DMS53 treated with DMSO at 0.1 percent for 48 hours (cell line): ENCODE measurements around the gene SIL1.

ENCODE experiments used
- DNase-seq: peaks from one replicate; lab custom pipeline; 2025; ENCODE audit not compliant: unreplicated experiment; lab: John Stamatoyannopoulos, UW

Gene SIL1

GRCh38 chr5:139146809-139147482, 51.2 kb downstream of the SIL1 start:
- peak; percentile 92 for DNase-seq

- DNase-seq = no peak
Measured at GRCh38 chr5:139141446-139142204, 56.5 kb downstream of the SIL1 start.

- DNase-seq = no peak
Measured at GRCh38 chr5:139140591-139141071, 57.5 kb downstream of the SIL1 start.

- DNase-seq = peak; percentile 95
Measured at GRCh38 chr5:139138809-139139208, 59.4 kb downstream of the SIL1 start.

GRCh38 chr5:139138109-139138508, 60.1 kb downstream of the SIL1 start:
- no peak for DNase-seq

- DNase-seq = peak; percentile 46
Measured at GRCh38 chr5:139137697-139138096, 60.5 kb downstream of the SIL1 start.

GRCh38 chr5:139134906-139135305, 63.3 kb downstream of the SIL1 start:
- peak; percentile 47 for DNase-seq

- DNase-seq = peak; percentile 41
Measured at GRCh38 chr5:139133282-139133681, 64.9 kb downstream of the SIL1 start.

- no peak for DNase-seq
Measured at GRCh38 chr5:139132515-139132914, 65.7 kb downstream of the SIL1 start.

- DNase-seq = no peak
Measured at GRCh38 chr5:139131921-139132432, 66.2 kb downstream of the SIL1 start.

- DNase-seq = no peak
Measured at GRCh38 chr5:139131465-139131864, 66.7 kb downstream of the SIL1 start.

- DNase-seq = no peak
Measured at GRCh38 chr5:139131062-139131461, 67.1 kb downstream of the SIL1 start.

GRCh38 chr5:139130214-139130613, 68.0 kb downstream of the SIL1 start:
- no peak for DNase-seq

GRCh38 chr5:139126711-139127111, 71.5 kb downstream of the SIL1 start:
- DNase-seq = no peak

- no peak for DNase-seq
Measured at GRCh38 chr5:139125991-139126390, 72.2 kb downstream of the SIL1 start.

GRCh38 chr5:139124774-139125520, 73.2 kb downstream of the SIL1 start:
- no peak for DNase-seq

- DNase-seq = no peak
Measured at GRCh38 chr5:139121120-139121519, 77.0 kb downstream of the SIL1 start.

- DNase-seq = no peak
Measured at GRCh38 chr5:139120521-139120920, 77.6 kb downstream of the SIL1 start.

- DNase-seq = no peak
Measured at GRCh38 chr5:139118804-139119203, 79.4 kb downstream of the SIL1 start.

GRCh38 chr5:139117342-139117884, 80.8 kb downstream of the SIL1 start:
- DNase-seq = no peak

GRCh38 chr5:139116100-139116655, 82.0 kb downstream of the SIL1 start:
- no peak for DNase-seq
